K562 (cell line): Measurements from ENCODE around the gene ARFGEF2. TPM values are rescaled to one million over a fixed set of nuclear protein-coding genes. Genes with fewer than 3 reads are reported as not detected.

ENCODE experiments used
- BRCA1 ChIP-seq, 2 experiments: fragments of 450-650 bp in 1 of 2; sonication (generic) in 1 of 2; formaldehyde crosslinking in 1 of 2; IDR thresholded peaks; 2 replicates each; pipeline versions ENCODE4 v1.5.0 to v1.6.1; 2017 to 2020; ENCODE audit warnings: mild to moderate bottlenecking in 1 of 2, missing genetic modification reagents in 1 of 2
- CBFB ChIP-seq: sonication (generic); formaldehyde crosslinking; IDR thresholded peaks from 2 replicates; pipeline ENCODE4 v1.4.0; 2020; ENCODE audit warnings: mild to moderate bottlenecking, missing genetic modification reagents
- FOXM1 ChIP-seq, 2 experiments: fragments of 450-650 bp in 1 of 2; sonication (generic) in 1 of 2; formaldehyde crosslinking in 1 of 2; IDR thresholded peaks; 2 replicates each; pipeline versions ENCODE4 v1.6.1 to v1.9.0; 2017 to 2022; ENCODE audit warnings: low read depth in 2 of 2, mild to moderate bottlenecking in 2 of 2, missing genetic modification reagents in 1 of 2, moderate library complexity in 1 of 2
- GABPB1 ChIP-seq: sonication (generic); formaldehyde crosslinking; IDR thresholded peaks from 2 replicates; pipeline ENCODE4 v1.8.0; 2022; ENCODE audit warnings: mild to moderate bottlenecking, missing genetic modification reagents
- KDM5B ChIP-seq: fragments of 200-600 bp; sonication (generic); IDR thresholded peaks from 2 replicates; pipeline ENCODE4 v1.6.1; 2012; ENCODE audit warnings: low read depth, mild to moderate bottlenecking, moderate library complexity, low read length, control low read depth, inconsistent platforms; ENCODE audit not compliant: insufficient replicate concordance
- KLF16 ChIP-seq: IDR thresholded peaks from 2 replicates; pipeline ENCODE4 v1.6.1; 2016; ENCODE audit warnings: antibody characterized with exemption
- TBP ChIP-seq: optimal IDR thresholded peaks from 2 replicates; pipeline ENCODE3; 2011; ENCODE audit warnings: low read depth, low read length, improper control_type of control experiment
- TEAD1 ChIP-seq, 2 experiments: fragments of 450-650 bp in 1 of 2; sonication (generic) in 1 of 2; formaldehyde crosslinking; IDR thresholded peaks; 2 replicates each; pipeline versions ENCODE4 v1.4.0 to v1.8.0; 2020 to 2022; ENCODE audit warnings: mild to moderate bottlenecking in 2 of 2, missing genetic modification reagents in 1 of 2
- ZBED1 ChIP-seq: IDR thresholded peaks from 2 replicates; pipeline ENCODE4 v1.6.1; 2014
- ZBTB17 ChIP-seq: fragments of 450-650 bp; formaldehyde crosslinking; IDR thresholded peaks from 2 replicates; pipeline ENCODE4 v1.4.0; 2020; ENCODE audit warnings: mild to moderate bottlenecking
- ZC3H4 ChIP-seq: sonication (generic); formaldehyde crosslinking; IDR thresholded peaks from 2 replicates; pipeline ENCODE4 v1.9.0; 2021; ENCODE audit warnings: missing genetic modification reagents, borderline replicate concordance
- ZNF143 ChIP-seq: sonication (generic); formaldehyde crosslinking; IDR thresholded peaks from 2 replicates; pipeline ENCODE4 v1.9.0; 2022; ENCODE audit warnings: mild to moderate bottlenecking, missing genetic modification reagents
- ZNF184 ChIP-seq: sonication (generic); formaldehyde crosslinking; IDR thresholded peaks from 2 replicates; pipeline ENCODE4 v1.5.0; 2020; ENCODE audit warnings: missing genetic modification reagents
- polyA plus RNA-seq, 8 experiments: library from polyadenylated mRNA; depleted of rRNA in 4 of 8; stranded (reverse) in 5 of 8; unstranded in 3 of 8; fragments of >200 nt; fragmentation: Nextera tagmentation in 2 of 8; fragmentation: Illumina TruSeq in 1 of 8; extraction: Ambion mirVana in 2 of 8; extraction: Trizol in 1 of 8; gene quantifications; 2 replicates each; pipeline versions ENCODE4 v1.2.1 to v1.2.3, GENCODE V29; 2011 to 2014; ENCODE audit warnings: inconsistent platforms in 1 of 8, missing spikeins in 1 of 8
- total RNA-seq, 7 experiments: library from RNA; depleted of rRNA in 6 of 7; stranded (reverse); fragments of >200 nt in 6 of 7; fragmentation: Illumina TruSeq in 2 of 7; extraction: Trizol in 2 of 7; gene quantifications; 2 replicates each; pipeline versions ENCODE4 v1.2.1 to v1.2.3, GENCODE V29; 2011 to 2021; ENCODE audit warnings: low replicate concordance in 1 of 7
- TF ChIP-seq, protein P1 (sequence below): fragments of 200-800 bp; sonication (Bioruptor generic); IDR thresholded peaks from 2 replicates; pipeline ENCODE4 v1.6.1; 2017; ENCODE audit warnings: missing genetic modification characterization, missing compliant biosample characterization
- TF ChIP-seq, protein P2 (sequence below): IDR thresholded peaks from 2 replicates; pipeline ENCODE4 v1.6.1; 2011; ENCODE audit warnings: borderline replicate concordance, low read depth, mild to moderate bottlenecking, moderate library complexity, low read length; ENCODE audit not compliant: insufficient read depth, poor library complexity, severe bottlenecking
- TF ChIP-seq, protein P3 (sequence below): fragments of 450-650 bp; IDR thresholded peaks from 2 replicates; pipeline ENCODE4 v1.6.1; 2017; ENCODE audit warnings: antibody characterized with exemption, mild to moderate bottlenecking
- TF ChIP-seq, protein P4 (sequence below): sonication (generic); formaldehyde crosslinking; IDR thresholded peaks from 2 replicates; pipeline ENCODE4 v1.8.0; 2022; ENCODE audit warnings: missing genetic modification reagents, mild to moderate bottlenecking, borderline replicate concordance

The ARFGEF2 gene
- total and polyA plus RNA-seq, 9 of the 15 experiments (the other 6 are each of a cell fraction or from before 2014, with no cell fraction given), result 4.2 to 18.8 (median 13.7) TPM

DNA sequence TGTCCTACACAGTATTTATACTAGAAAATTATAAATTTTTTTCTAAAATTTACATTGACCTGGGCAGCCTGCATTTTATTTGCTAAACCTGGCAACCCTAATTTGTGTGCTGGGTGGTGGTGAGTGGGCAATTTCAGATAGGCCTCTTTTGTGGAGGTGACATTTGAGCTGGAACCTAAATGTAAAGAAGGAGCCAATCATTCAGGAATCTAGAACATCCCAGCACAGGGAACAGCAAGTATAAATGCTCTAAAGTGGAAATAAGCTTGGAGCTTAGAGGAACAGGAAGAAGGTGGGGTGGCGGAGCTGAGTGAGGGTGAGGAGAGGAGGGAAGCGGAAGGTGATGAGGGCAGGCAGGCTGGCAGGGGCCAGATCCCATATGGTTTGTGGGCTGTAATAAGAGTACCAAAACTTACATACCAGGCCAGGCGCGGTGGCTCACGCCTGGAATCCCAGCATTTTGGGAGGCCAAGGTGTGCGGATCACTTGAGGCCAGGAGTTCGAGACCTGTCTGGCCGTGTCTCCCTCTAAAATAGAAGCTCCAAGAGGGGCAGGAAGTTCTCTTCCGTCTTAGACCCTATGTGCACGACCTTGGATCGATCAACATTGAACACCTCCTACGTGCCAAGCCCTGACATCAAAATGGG lies 124.1 kb downstream of the ARFGEF2 start (continued):
- TF ChIP-seq, protein P1, sequence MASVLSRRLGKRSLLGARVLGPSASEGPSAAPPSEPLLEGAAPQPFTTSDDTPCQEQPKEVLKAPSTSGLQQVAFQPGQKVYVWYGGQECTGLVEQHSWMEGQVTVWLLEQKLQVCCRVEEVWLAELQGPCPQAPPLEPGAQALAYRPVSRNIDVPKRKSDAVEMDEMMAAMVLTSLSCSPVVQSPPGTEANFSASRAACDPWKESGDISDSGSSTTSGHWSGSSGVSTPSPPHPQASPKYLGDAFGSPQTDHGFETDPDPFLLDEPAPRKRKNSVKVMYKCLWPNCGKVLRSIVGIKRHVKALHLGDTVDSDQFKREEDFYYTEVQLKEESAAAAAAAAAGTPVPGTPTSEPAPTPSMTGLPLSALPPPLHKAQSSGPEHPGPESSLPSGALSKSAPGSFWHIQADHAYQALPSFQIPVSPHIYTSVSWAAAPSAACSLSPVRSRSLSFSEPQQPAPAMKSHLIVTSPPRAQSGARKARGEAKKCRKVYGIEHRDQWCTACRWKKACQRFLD (CRISPR knock-in tag), result no peak; the same call in 1 of the 2 replicates
- no peak for TF ChIP-seq KDM5B
- no peak for TF ChIP-seq KLF16
- TF ChIP-seq, protein P2, sequence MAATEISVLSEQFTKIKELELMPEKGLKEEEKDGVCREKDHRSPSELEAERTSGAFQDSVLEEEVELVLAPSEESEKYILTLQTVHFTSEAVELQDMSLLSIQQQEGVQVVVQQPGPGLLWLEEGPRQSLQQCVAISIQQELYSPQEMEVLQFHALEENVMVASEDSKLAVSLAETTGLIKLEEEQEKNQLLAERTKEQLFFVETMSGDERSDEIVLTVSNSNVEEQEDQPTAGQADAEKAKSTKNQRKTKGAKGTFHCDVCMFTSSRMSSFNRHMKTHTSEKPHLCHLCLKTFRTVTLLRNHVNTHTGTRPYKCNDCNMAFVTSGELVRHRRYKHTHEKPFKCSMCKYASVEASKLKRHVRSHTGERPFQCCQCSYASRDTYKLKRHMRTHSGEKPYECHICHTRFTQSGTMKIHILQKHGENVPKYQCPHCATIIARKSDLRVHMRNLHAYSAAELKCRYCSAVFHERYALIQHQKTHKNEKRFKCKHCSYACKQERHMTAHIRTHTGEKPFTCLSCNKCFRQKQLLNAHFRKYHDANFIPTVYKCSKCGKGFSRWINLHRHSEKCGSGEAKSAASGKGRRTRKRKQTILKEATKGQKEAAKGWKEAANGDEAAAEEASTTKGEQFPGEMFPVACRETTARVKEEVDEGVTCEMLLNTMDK, result no peak
- TF ChIP-seq BRCA1 (IDR thresholded peaks at IDR 0.05), result no peak
- TF ChIP-seq BRCA1 (CRISPR knock-in tag; IDR thresholded peaks at IDR 0.05), result 0 out of 2 replicates have a peak, but pooled peaks have one; percentile 63
- TF ChIP-seq GABPB1, result no peak
- TF ChIP-seq ZBTB17, result no peak
- TF ChIP-seq ZC3H4 (CRISPR knock-in tag), result 0 out of 2 replicates have a peak, but pooled peaks have one; percentile 53
- no peak for TF ChIP-seq TBP
- TF ChIP-seq, protein P3, sequence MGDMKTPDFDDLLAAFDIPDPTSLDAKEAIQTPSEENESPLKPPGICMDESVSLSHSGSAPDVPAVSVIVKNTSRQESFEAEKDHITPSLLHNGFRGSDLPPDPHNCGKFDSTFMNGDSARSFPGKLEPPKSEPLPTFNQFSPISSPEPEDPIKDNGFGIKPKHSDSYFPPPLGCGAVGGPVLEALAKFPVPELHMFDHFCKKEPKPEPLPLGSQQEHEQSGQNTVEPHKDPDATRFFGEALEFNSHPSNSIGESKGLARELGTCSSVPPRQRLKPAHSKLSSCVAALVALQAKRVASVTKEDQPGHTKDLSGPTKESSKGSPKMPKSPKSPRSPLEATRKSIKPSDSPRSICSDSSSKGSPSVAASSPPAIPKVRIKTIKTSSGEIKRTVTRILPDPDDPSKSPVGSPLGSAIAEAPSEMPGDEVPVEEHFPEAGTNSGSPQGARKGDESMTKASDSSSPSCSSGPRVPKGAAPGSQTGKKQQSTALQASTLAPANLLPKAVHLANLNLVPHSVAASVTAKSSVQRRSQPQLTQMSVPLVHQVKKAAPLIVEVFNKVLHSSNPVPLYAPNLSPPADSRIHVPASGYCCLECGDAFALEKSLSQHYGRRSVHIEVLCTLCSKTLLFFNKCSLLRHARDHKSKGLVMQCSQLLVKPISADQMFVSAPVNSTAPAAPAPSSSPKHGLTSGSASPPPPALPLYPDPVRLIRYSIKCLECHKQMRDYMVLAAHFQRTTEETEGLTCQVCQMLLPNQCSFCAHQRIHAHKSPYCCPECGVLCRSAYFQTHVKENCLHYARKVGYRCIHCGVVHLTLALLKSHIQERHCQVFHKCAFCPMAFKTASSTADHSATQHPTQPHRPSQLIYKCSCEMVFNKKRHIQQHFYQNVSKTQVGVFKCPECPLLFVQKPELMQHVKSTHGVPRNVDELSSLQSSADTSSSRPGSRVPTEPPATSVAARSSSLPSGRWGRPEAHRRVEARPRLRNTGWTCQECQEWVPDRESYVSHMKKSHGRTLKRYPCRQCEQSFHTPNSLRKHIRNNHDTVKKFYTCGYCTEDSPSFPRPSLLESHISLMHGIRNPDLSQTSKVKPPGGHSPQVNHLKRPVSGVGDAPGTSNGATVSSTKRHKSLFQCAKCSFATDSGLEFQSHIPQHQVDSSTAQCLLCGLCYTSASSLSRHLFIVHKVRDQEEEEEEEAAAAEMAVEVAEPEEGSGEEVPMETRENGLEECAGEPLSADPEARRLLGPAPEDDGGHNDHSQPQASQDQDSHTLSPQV, result peak; percentile 40; the same call in 1 of the 2 replicates
- TF ChIP-seq TEAD1 (CRISPR knock-in tag; IDR thresholded peaks at IDR 0.05), result no peak
- no peak for TF ChIP-seq ZNF143 (CRISPR knock-in tag)
- TF ChIP-seq CBFB, result no peak
- no peak for TF ChIP-seq ZBED1
- TF ChIP-seq, protein P4, sequence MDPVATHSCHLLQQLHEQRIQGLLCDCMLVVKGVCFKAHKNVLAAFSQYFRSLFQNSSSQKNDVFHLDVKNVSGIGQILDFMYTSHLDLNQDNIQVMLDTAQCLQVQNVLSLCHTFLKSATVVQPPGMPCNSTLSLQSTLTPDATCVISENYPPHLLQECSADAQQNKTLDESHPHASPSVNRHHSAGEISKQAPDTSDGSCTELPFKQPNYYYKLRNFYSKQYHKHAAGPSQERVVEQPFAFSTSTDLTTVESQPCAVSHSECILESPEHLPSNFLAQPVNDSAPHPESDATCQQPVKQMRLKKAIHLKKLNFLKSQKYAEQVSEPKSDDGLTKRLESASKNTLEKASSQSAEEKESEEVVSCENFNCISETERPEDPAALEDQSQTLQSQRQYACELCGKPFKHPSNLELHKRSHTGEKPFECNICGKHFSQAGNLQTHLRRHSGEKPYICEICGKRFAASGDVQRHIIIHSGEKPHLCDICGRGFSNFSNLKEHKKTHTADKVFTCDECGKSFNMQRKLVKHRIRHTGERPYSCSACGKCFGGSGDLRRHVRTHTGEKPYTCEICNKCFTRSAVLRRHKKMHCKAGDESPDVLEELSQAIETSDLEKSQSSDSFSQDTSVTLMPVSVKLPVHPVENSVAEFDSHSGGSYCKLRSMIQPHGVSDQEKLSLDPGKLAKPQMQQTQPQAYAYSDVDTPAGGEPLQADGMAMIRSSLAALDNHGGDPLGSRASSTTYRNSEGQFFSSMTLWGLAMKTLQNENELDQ (CRISPR knock-in tag), result 0 out of 2 replicates have a peak, but pooled peaks have one; percentile 67
- TF ChIP-seq FOXM1 (IDR thresholded peaks at IDR 0.05; ENCODE audit: low read depth), result no peak
- TF ChIP-seq FOXM1 (CRISPR knock-in tag; IDR thresholded peaks at IDR 0.05; ENCODE audit: low read depth), result no peak
- no peak for TF ChIP-seq ZNF184 (CRISPR knock-in tag)
